H1 (cell line): ENCODE results near the gene TRAK1. TPM values are rescaled to one million over a fixed set of nuclear protein-coding genes. Genes with fewer than 3 reads are reported as not detected.

Experiments used
- CTCF ChIA-PET: fragments of 300-600 bp; sonication (Branson Sonifier 250); formaldehyde crosslinking; loops from one replicate; lab custom pipeline; 2021; ENCODE audit not compliant: partially characterized antibody; lab: Charles Lee
- POLR2A ChIA-PET: fragments of 300-600 bp; sonication (Branson Sonifier 250); formaldehyde crosslinking; loops from one replicate; lab custom pipeline; 2021; ENCODE audit warnings: inconsistent platforms; ENCODE audit not compliant: partially characterized antibody; lab: Charles Lee
- DNase-seq, 2 experiments: peaks; one replicate each; pipeline versions ENCODE4 v3.0.0 to v3.0.0-alpha.2; 2010 to 2022; ENCODE audit warnings: low spot score in 2 of 2, low read depth in 1 of 2, mixed read lengths in 1 of 2
- FAIRE-seq: peaks from 2 replicates; lab custom pipeline; 2011; peaks lifted over from hg19 to GRCh38; lab: Jason Lieb, UNC
- H2AFZ ChIP-seq: 2 replicates; pipeline ENCODE4 v1.8.1; 2012; ENCODE audit warnings: low read length, inconsistent platforms
- H2AK5ac ChIP-seq: 2 replicates; pipeline ENCODE4 v1.6.1; 2013; ENCODE audit warnings: low read depth, low read length
- H2BK120ac ChIP-seq: replicated peaks from 2 replicates; pipeline ENCODE3; 2013; ENCODE audit warnings: low read depth, low read length, inconsistent platforms
- H2BK12ac ChIP-seq: 2 replicates; pipeline ENCODE4 v1.6.1; 2013; ENCODE audit warnings: low read depth, low read length
- H2BK15ac ChIP-seq: 2 replicates; pipeline ENCODE4 v1.6.1; 2013; ENCODE audit warnings: low read length
- H2BK20ac ChIP-seq: 2 replicates; pipeline ENCODE4 v1.6.1; 2013; ENCODE audit warnings: low read length
- H2BK5ac ChIP-seq: 2 replicates; pipeline ENCODE4 v1.6.1; 2013; ENCODE audit warnings: low read depth, low read length
- H3K14ac ChIP-seq: 2 replicates; pipeline ENCODE4 v1.6.1; 2013; ENCODE audit warnings: inconsistent platforms; ENCODE audit not compliant: insufficient read length
- H3K18ac ChIP-seq: 2 replicates; pipeline ENCODE4 v1.6.1; 2013; ENCODE audit warnings: low read length; ENCODE audit errors: extremely low read depth
- H3K23ac ChIP-seq: 2 replicates; pipeline ENCODE4 v1.6.1; 2013; ENCODE audit warnings: inconsistent platforms; ENCODE audit not compliant: insufficient read length
- H3K23me2 ChIP-seq: 2 replicates; pipeline ENCODE4 v1.6.1; 2013; ENCODE audit warnings: low read depth, low read length
- H3K27ac ChIP-seq: 2 replicates; pipeline ENCODE4 v1.6.1; 2011; ENCODE audit warnings: low read depth, low read length, inconsistent platforms
- H3K27me3 ChIP-seq, 4 experiments: replicated peaks in 1 of 4; 1 replicate in 1 of 4; 2 replicates in 3 of 4; pipeline versions ENCODE4 v1.6.1 to v1.8.1; 2011 to 2013; ENCODE audit warnings: low read length in 3 of 4, mild to moderate bottlenecking in 3 of 4, inconsistent platforms in 2 of 4, mixed read lengths in 2 of 4, moderate library complexity in 1 of 4; ENCODE audit not compliant: control insufficient read depth in 3 of 4, insufficient read depth in 3 of 4; ENCODE audit errors: extremely low read depth in 1 of 4
- H3K36me3 ChIP-seq, 4 experiments: 2 replicates each; pipeline versions ENCODE4 v1.6.1 to v1.8.1; 2011 to 2013; ENCODE audit warnings: mild to moderate bottlenecking in 4 of 4, low read length in 3 of 4, moderate library complexity in 2 of 4, control low read depth in 1 of 4, inconsistent platforms in 1 of 4; ENCODE audit not compliant: insufficient read depth in 4 of 4, control insufficient read depth in 2 of 4
- H3K4ac ChIP-seq: replicated peaks from 2 replicates; pipeline ENCODE3; 2013; ENCODE audit warnings: low read length, low read depth, mixed read lengths, inconsistent platforms; ENCODE audit not compliant: insufficient read length
- H3K4me1 ChIP-seq, 4 experiments: replicated peaks in 1 of 4; 1 replicate in 1 of 4; 2 replicates in 3 of 4; pipeline versions ENCODE4 v1.6.1 to v1.8.1; 2011 to 2013; ENCODE audit warnings: low read length in 3 of 4, inconsistent platforms in 2 of 4, mixed read lengths in 1 of 4; ENCODE audit not compliant: insufficient read depth in 4 of 4, control insufficient read depth in 3 of 4
- H3K4me2 ChIP-seq, 2 experiments: 2 replicates each; pipeline versions ENCODE4 v1.6.1 to v1.8.1; 2011 to 2013; ENCODE audit warnings: low read depth in 2 of 2, low read length in 2 of 2, control low read depth in 1 of 2, inconsistent platforms in 1 of 2, mild to moderate bottlenecking in 1 of 2; ENCODE audit not compliant: insufficient read depth in 1 of 2
- H3K4me3 ChIP-seq, 4 experiments: fragments of 200-600, 300-600 bp in 1 of 4; sonication (generic), shearing (Covaris generic), sonication (Bioruptor Twin) in 1 of 4; 2 replicates each; pipeline versions ENCODE4 v1.5.1 to v1.8.1; 2011 to 2016; ENCODE audit warnings: low read length in 4 of 4, low read depth in 3 of 4, control low read depth in 2 of 4, inconsistent platforms in 2 of 4, mild to moderate bottlenecking in 2 of 4, mixed read lengths in 1 of 4, moderate library complexity in 1 of 4; ENCODE audit not compliant: insufficient read depth in 2 of 4; ENCODE audit errors: extremely low read depth in 1 of 4
- H3K56ac ChIP-seq: replicated peaks from 2 replicates; pipeline ENCODE3; 2013; ENCODE audit warnings: low read depth, mild to moderate bottlenecking, mixed read lengths, low read length, inconsistent platforms; ENCODE audit not compliant: insufficient read length
- H3K79me1 ChIP-seq: 2 replicates; pipeline ENCODE4 v1.6.1; 2013; ENCODE audit warnings: low read depth, low read length, control low read depth
- H3K79me2 ChIP-seq, 2 experiments: 2 replicates each; pipeline versions ENCODE4 v1.6.1 to v1.8.1; 2012 to 2013; ENCODE audit warnings: low read length in 2 of 2, mild to moderate bottlenecking in 2 of 2, inconsistent platforms in 1 of 2; ENCODE audit not compliant: insufficient read depth in 2 of 2, control insufficient read depth in 1 of 2
- H3K9ac ChIP-seq, 4 experiments: replicated peaks in 1 of 4; 1 replicate in 1 of 4; 2 replicates in 3 of 4; pipeline versions ENCODE4 v1.6.1 to v1.8.1; 2011 to 2013; ENCODE audit warnings: low read depth in 3 of 4, low read length in 3 of 4, control low read depth in 2 of 4, mild to moderate bottlenecking in 2 of 4, moderate library complexity in 2 of 4, inconsistent platforms in 1 of 4; ENCODE audit errors: extremely low read depth in 1 of 4
- H3K9me3 ChIP-seq, 2 experiments: 2 replicates each; pipeline versions ENCODE4 v1.6.1 to v1.8.1; 2012 to 2013; ENCODE audit warnings: mild to moderate bottlenecking in 2 of 2, moderate library complexity in 2 of 2, control low read depth in 1 of 2, inconsistent platforms in 1 of 2, low read depth in 1 of 2, low read length in 1 of 2, mixed read lengths in 1 of 2; ENCODE audit not compliant: insufficient read depth in 2 of 2
- H4K20me1 ChIP-seq, 2 experiments: replicated peaks in 1 of 2; 2 replicates each; pipeline versions ENCODE3 to v1.8.1; 2011 to 2013; ENCODE audit warnings: inconsistent platforms in 2 of 2, low read length in 2 of 2, mild to moderate bottlenecking in 1 of 2; ENCODE audit not compliant: insufficient read depth in 2 of 2, control insufficient read depth in 1 of 2
- H4K5ac ChIP-seq: 2 replicates; pipeline ENCODE4 v1.6.1; 2013; ENCODE audit warnings: low read length, low read depth, mixed read lengths, inconsistent platforms; ENCODE audit not compliant: insufficient read length
- H4K8ac ChIP-seq: 2 replicates; pipeline ENCODE4 v1.8.0; 2013; ENCODE audit warnings: mild to moderate bottlenecking, moderate library complexity, low read length, inconsistent platforms; ENCODE audit not compliant: insufficient read depth; ENCODE audit errors: extremely low read depth
- H4K91ac ChIP-seq: replicated peaks from 2 replicates; pipeline ENCODE3; 2013; ENCODE audit warnings: low read length, mixed read lengths, inconsistent platforms; ENCODE audit not compliant: insufficient read length
- ASH2L ChIP-seq: fragments of 200-600, 300-600 bp; sonication (generic); IDR thresholded peaks from one replicate; pipeline ENCODE4 v1.7.1; 2017; ENCODE audit warnings: low read length
- WGBS, 2 experiments: shearing (Covaris generic) in 1 of 2; methylation state at CpG; one replicate each; pipeline versions ENCODE4 v1.1.6 to v1.1.7; 2013 to 2015; ENCODE audit warnings: low lambda C conversion rate in 2 of 2, mixed read lengths in 2 of 2, inconsistent platforms in 1 of 2, low coverage in 1 of 2, missing lambda C conversion rate in 1 of 2; ENCODE audit not compliant: insufficient replicate concordance in 2 of 2, insufficient coverage in 1 of 2, insufficient read length in 1 of 2; ENCODE audit errors: extremely low coverage in 1 of 2, missing lambda C conversion rate in 1 of 2; 5-methylcytosine and 5-hydroxymethylcytosine counted together
- polyA plus RNA-seq, 7 experiments: library from polyadenylated mRNA; depleted of rRNA in 3 of 7; stranded (reverse) in 5 of 7; unstranded in 2 of 7; fragments of >200 nt in 5 of 7; fragments of 200-250 nt in 2 of 7; gene quantifications; 1 replicate in 5 of 7; 2 replicates in 1 of 7; 4 replicates in 1 of 7; pipeline versions ENCODE4 v1.2.1 to v1.2.3, GENCODE V29; 2011 to 2013; ENCODE audit warnings: missing spikeins in 2 of 7, mixed read lengths in 2 of 7
- total RNA-seq: library from RNA; stranded (reverse); fragmentation: NEBNext Ultra II Directional; extraction: Animal tissue kit (Norgen Biotek cat#: 25700); gene quantifications from 2 replicates; pipeline ENCODE4 v1.2.1, GENCODE V29; 2021

The TRAK1 gene
- total and polyA plus RNA-seq, 2 of the 8 experiments (the other 6 are each of a cell fraction or from before 2014, with no cell fraction given): 21.3 to 32.7 TPM

DNA sequence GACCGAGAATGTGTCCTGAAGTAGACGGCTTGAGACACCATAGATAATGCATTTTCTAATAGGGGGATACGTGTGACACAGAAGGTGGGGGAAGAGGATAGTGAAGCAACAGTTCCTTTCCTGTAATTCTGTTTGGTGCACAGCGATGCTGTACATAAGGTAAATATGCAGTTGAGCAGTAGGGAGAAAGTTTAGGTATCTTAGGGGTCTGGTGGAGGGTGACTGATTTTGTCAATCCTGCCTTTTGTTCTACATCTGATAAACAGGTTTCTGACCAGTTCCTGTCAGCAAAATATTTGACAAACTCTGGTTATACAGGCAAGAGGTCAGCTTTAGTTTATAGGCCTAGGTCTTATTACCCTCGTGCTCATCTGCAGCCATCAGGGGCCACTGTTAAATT, 71.3 kb downstream of the TRAK1 start:
- ChIA-PET POLR2A (no interaction called here), CTCF (no interaction called here)
- Histone ChIP-seq H4K8ac (no peak overlapping the region), H2BK15ac (no peak overlapping the region), H3K4me2 (no peak overlapping the region; a peak in 2 of 4 replicates), H4K91ac (no peak overlapping the region), H2BK120ac (no peak overlapping the region), H3K27me3 (no peaks in the 10 kb centered on the region), H3K9ac (no peak overlapping the region), H3K56ac (no peak overlapping the region), H3K23me2 (peaks cover 4% of the 10 kb centered on the region; the same call in 1 of the 2 replicates), H2BK20ac (no peak overlapping the region), H4K5ac (no peak overlapping the region), H3K36me3 (no peaks in the 10 kb centered on the region), H2AFZ (no peak overlapping the region), H3K79me1 (peaks cover 6% of the 10 kb centered on the region), H3K79me2 (peaks cover 2 to 51% of the 10 kb centered on the region in 2 experiments; a peak in 3 of 4 replicates), H3K9me3 (no peaks in the 10 kb centered on the region), H3K14ac (no peak overlapping the region), H3K27ac (no peak overlapping the region), H3K4ac (no peak overlapping the region), H3K4me1 (peaks cover 0 to 6% (median 4%) of the 10 kb centered on the region in 4 experiments; a peak in 5 of 7 replicates), H2AK5ac (no peak overlapping the region), H3K23ac (no peak overlapping the region), H3K4me3 (no peak overlapping the region), H2BK5ac (no peak overlapping the region), H2BK12ac (no peak overlapping the region), H4K20me1 (peaks cover 0 to 5% of the 10 kb centered on the region in 2 experiments), H3K18ac (no peak overlapping the region)
- FAIRE-seq: no peak
- WGBS, 2 experiments: 93% methylated on average over 5 of the region's 5 CpGs; no CpG with 5 or more reads in 1 of the 2 experiments
- TF ChIP-seq ASH2L: no peak
- no peak for DNase-seq
